HepG2 (cell line): ENCODE results near the gene RGS19. TPM values are rescaled to one million over a fixed set of nuclear protein-coding genes. Genes with fewer than 3 reads are reported as not detected.
A peak's percentile ranks its signal among the peaks of the same experiment; 100 is the strongest.

Source experiments
- CENPT ChIP-seq: sonication (generic); formaldehyde crosslinking; IDR thresholded peaks from 2 replicates; pipeline ENCODE4 v1.8.0; 2022; ENCODE audit warnings: low read depth, mild to moderate bottlenecking, moderate library complexity, missing genetic modification reagents
- FUBP1 ChIP-seq: sonication (generic); formaldehyde crosslinking; IDR thresholded peaks from 2 replicates; pipeline ENCODE4 v1.5.1; 2020; ENCODE audit warnings: missing genetic modification reagents, mild to moderate bottlenecking, borderline replicate concordance
- KDM4B ChIP-seq: sonication (generic); formaldehyde crosslinking; IDR thresholded peaks from 2 replicates; pipeline ENCODE4 v1.4.0; 2020; ENCODE audit warnings: missing genetic modification reagents
- PAXIP1 ChIP-seq: sonication (generic); formaldehyde crosslinking; conservative IDR thresholded peaks from 2 replicates; pipeline ENCODE4 v1.4.0; 2020; ENCODE audit warnings: mild to moderate bottlenecking, missing genetic modification reagents, moderate library complexity
- POLR2AphosphoS5 ChIP-seq: IDR thresholded peaks from 2 replicates; pipeline ENCODE4 v1.6.1; 2012; ENCODE audit warnings: low read depth, low read length
- PRPF4 ChIP-seq: fragments of 200-400 bp; formaldehyde crosslinking; IDR thresholded peaks from 2 replicates; pipeline ENCODE4 v1.6.1; 2016; ENCODE audit warnings: low read length, low read depth; ENCODE audit not compliant: poor library complexity, severe bottlenecking
- PTBP1 ChIP-seq: fragments of 200-400 bp; formaldehyde crosslinking; IDR thresholded peaks from 2 replicates; pipeline ENCODE4 v1.6.1; 2018; ENCODE audit warnings: low read length, low read depth; ENCODE audit not compliant: poor library complexity, severe bottlenecking
- RELA ChIP-seq: sonication (generic); formaldehyde crosslinking; IDR thresholded peaks from 2 replicates; pipeline ENCODE4 v1.4.0; 2020; ENCODE audit warnings: missing genetic modification reagents
- SIX1 ChIP-seq: sonication (generic); formaldehyde crosslinking; IDR thresholded peaks from 2 replicates; pipeline ENCODE4 v1.4.0; 2020; ENCODE audit warnings: missing genetic modification reagents, borderline replicate concordance
- SRSF1 ChIP-seq: fragments of 200-400 bp; formaldehyde crosslinking; optimal IDR thresholded peaks from 2 replicates; pipeline ENCODE3; 2017; ENCODE audit warnings: mild to moderate bottlenecking, low read depth, low read length, moderate library complexity
- U2AF1 ChIP-seq: fragments of 200-400 bp; formaldehyde crosslinking; optimal IDR thresholded peaks from 2 replicates; pipeline ENCODE3; 2017; ENCODE audit warnings: mild to moderate bottlenecking, low read depth, low read length
- ZC3H13 ChIP-seq: sonication (generic); formaldehyde crosslinking; IDR thresholded peaks from 2 replicates; pipeline ENCODE4 v1.8.1; 2023; ENCODE audit warnings: mild to moderate bottlenecking, missing genetic modification reagents, moderate library complexity
- ZC3H4 ChIP-seq: sonication (generic); formaldehyde crosslinking; IDR thresholded peaks from 2 replicates; pipeline ENCODE4 v1.4.0; 2020; ENCODE audit warnings: missing genetic modification reagents, borderline replicate concordance
- ZFP36 ChIP-seq: fragments of 150-350 bp; IDR thresholded peaks from 2 replicates; pipeline ENCODE4 v1.6.1; 2018; ENCODE audit warnings: borderline replicate concordance, low read length, low read depth; ENCODE audit not compliant: partially characterized antibody
- ZFP62 ChIP-seq: sonication (generic); formaldehyde crosslinking; IDR thresholded peaks from 2 replicates; pipeline ENCODE4 v1.4.0; 2020; ENCODE audit warnings: missing genetic modification reagents
- ZKSCAN5 ChIP-seq: sonication (generic); formaldehyde crosslinking; IDR thresholded peaks from 2 replicates; pipeline ENCODE4 v1.5.1; 2020; ENCODE audit warnings: mild to moderate bottlenecking, missing genetic modification reagents
- ZKSCAN8 ChIP-seq: IDR thresholded peaks from 2 replicates; pipeline ENCODE4 v1.6.1; 2016; ENCODE audit warnings: borderline replicate concordance, missing genetic modification reagents, missing compliant biosample characterization
- ZNF263 ChIP-seq: sonication (generic); formaldehyde crosslinking; IDR thresholded peaks from 2 replicates; pipeline ENCODE4 v1.4.0; 2020; ENCODE audit warnings: missing genetic modification reagents
- ZNF333 ChIP-seq: sonication (generic); formaldehyde crosslinking; IDR thresholded peaks from 2 replicates; pipeline ENCODE4 v1.4.0; 2020; ENCODE audit warnings: mild to moderate bottlenecking, missing genetic modification reagents, borderline replicate concordance
- ZNF446 ChIP-seq: sonication (generic); formaldehyde crosslinking; IDR thresholded peaks from 2 replicates; pipeline ENCODE4 v1.5.0; 2020; ENCODE audit warnings: mild to moderate bottlenecking, missing genetic modification reagents
- ZNF878 ChIP-seq: sonication (generic); formaldehyde crosslinking; IDR thresholded peaks from 2 replicates; pipeline ENCODE4 v1.8.1; 2023; ENCODE audit warnings: mild to moderate bottlenecking, missing genetic modification reagents, moderate library complexity
- polyA plus RNA-seq, 8 experiments: library from polyadenylated mRNA; depleted of rRNA in 3 of 8; stranded (reverse) in 7 of 8; unstranded in 1 of 8; fragments of >200 nt; fragmentation: Illumina TruSeq in 4 of 8; extraction: Trizol in 4 of 8; gene quantifications; 2 replicates each; pipeline versions ENCODE4 v1.2.1 to v1.2.3, GENCODE V29; 2011 to 2016; ENCODE audit warnings: low read depth in 4 of 8, missing spikeins in 1 of 8, mixed read lengths in 1 of 8; ENCODE audit not compliant: insufficient read depth in 1 of 8
- total RNA-seq, 5 experiments: library from RNA; depleted of rRNA; stranded (reverse); fragments of >200 nt; fragmentation: Illumina TruSeq; extraction: Trizol; gene quantifications; 2 replicates each; pipeline ENCODE4 v1.2.3, GENCODE V29; 2016; ENCODE audit warnings: low read depth in 1 of 5
- TF ChIP-seq, protein P1 (sequence below): sonication (generic); formaldehyde crosslinking; IDR thresholded peaks from 2 replicates; pipeline ENCODE4 v1.5.0; 2020; ENCODE audit warnings: missing genetic modification reagents
- TF ChIP-seq, protein P2 (sequence below): sonication (generic); formaldehyde crosslinking; IDR thresholded peaks from 2 replicates; pipeline ENCODE4 v1.4.0; 2020; ENCODE audit warnings: missing genetic modification reagents, borderline replicate concordance

RGS19 gene
- total and polyA plus RNA-seq, 2 of the 13 experiments (the other 11 are each of a cell fraction or from before 2014, with no cell fraction given) = 10.7 to 11.9 TPM

- TF ChIP-seq ZFP62 (CRISPR knock-in tag) (no peak), ZKSCAN8 (CRISPR knock-in tag) (no peak), ZNF333 (CRISPR knock-in tag) (no peak), ZC3H13 (peak; percentile 12; the same call in 1 of the 2 replicates), SIX1 (no peak), FUBP1 (no peak), SRSF1 (no peak), CENPT (CRISPR knock-in tag) (no peak), ZFP36 (no peak), ZNF263 (CRISPR knock-in tag) (no peak), PRPF4 (peak; percentile 10), ZKSCAN5 (CRISPR knock-in tag) (no peak), ZNF446 (CRISPR knock-in tag) (no peak), POLR2AphosphoS5 (peak; percentile 24; the same call in 1 of the 2 replicates), RELA (CRISPR knock-in tag) (no peak), KDM4B (CRISPR knock-in tag) (no peak), ZC3H4 (CRISPR knock-in tag) (no peak; the same call in 1 of the 2 replicates), PAXIP1 (CRISPR knock-in tag) (no peak), ZNF878 (CRISPR knock-in tag) (0 out of 2 replicates have a peak, but pooled peaks have one; percentile 4), PTBP1 (peak; percentile 16), U2AF1 (peak; percentile 31)
- TF ChIP-seq, protein P1, sequence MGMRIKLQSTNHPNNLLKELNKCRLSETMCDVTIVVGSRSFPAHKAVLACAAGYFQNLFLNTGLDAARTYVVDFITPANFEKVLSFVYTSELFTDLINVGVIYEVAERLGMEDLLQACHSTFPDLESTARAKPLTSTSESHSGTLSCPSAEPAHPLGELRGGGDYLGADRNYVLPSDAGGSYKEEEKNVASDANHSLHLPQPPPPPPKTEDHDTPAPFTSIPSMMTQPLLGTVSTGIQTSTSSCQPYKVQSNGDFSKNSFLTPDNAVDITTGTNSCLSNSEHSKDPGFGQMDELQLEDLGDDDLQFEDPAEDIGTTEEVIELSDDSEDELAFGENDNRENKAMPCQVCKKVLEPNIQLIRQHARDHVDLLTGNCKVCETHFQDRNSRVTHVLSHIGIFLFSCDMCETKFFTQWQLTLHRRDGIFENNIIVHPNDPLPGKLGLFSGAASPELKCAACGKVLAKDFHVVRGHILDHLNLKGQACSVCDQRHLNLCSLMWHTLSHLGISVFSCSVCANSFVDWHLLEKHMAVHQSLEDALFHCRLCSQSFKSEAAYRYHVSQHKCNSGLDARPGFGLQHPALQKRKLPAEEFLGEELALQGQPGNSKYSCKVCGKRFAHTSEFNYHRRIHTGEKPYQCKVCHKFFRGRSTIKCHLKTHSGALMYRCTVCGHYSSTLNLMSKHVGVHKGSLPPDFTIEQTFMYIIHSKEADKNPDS (CRISPR knock-in tag) = no peak
- TF ChIP-seq, protein P2, sequence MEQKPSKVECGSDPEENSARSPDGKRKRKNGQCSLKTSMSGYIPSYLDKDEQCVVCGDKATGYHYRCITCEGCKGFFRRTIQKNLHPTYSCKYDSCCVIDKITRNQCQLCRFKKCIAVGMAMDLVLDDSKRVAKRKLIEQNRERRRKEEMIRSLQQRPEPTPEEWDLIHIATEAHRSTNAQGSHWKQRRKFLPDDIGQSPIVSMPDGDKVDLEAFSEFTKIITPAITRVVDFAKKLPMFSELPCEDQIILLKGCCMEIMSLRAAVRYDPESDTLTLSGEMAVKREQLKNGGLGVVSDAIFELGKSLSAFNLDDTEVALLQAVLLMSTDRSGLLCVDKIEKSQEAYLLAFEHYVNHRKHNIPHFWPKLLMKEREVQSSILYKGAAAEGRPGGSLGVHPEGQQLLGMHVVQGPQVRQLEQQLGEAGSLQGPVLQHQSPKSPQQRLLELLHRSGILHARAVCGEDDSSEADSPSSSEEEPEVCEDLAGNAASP (CRISPR knock-in tag) = no peak
These were observed 37.6 kb downstream of the RGS19 start (continued) for GRCh38 chr20:64041781-64042053.
